Measurements from ENCODE around the gene CDNF. TPM values are rescaled to one million over a fixed set of nuclear protein-coding genes. Genes with fewer than 3 reads are reported as not detected.

CDNF gene
- total and polyA plus RNA-seq, 2 donors (not counting 3 experiments of a cell fraction or from before 2014, with no cell fraction given) = 0.40 to 0.58 TPM

DNA sequence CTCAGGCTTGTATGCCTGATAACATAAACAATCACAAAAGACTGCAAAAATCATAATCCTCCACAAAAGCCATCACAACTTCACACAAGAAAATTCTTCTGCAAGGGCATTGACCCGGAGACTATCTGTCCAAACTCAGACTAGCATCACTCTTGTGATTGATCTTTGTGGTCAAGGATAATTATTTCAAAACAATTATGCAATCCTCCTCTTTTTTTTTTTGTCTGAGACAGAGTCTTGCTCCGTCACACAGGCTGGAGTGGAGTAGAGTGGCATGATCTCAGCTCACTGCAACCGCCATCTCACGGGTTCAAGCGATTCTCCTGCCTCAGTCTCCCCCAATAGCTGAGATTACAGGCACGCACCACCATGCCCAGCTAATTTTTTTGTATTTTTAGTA is 22.2 kb downstream of the CDNF start:
- H3K4me1 ChIP-seq (ENCODE audit: control insufficient read depth, extremely low read depth, insufficient read depth, low read length) = peaks cover 12% of the 10 kb centered on the region
- H3K9ac ChIP-seq (replicated peaks; ENCODE audit: extremely low read depth, insufficient read depth, low read length) = no peak overlapping the region
- POLR2A ChIA-PET = interaction anchor here (0.7 kb wide), 1 partner anchor 238 kb away, joined by 4 read pairs; no protein-coding TSS in a partner anchor
- H4K20me1 ChIP-seq (replicated peaks; ENCODE audit: control insufficient read depth, extremely low read depth, insufficient read depth, low read length) = no peaks in the 10 kb centered on the region
- H3K4me2 ChIP-seq (ENCODE audit: insufficient read depth, low read length) = no peak overlapping the region
- TF ChIP-seq MAX (IDR thresholded peaks at IDR 0.05; ENCODE audit: insufficient read depth, insufficient read length) (no peak), POLR2A (IDR thresholded peaks at IDR 0.05; ENCODE audit: low read depth, low read length) (no peak), FOS (IDR thresholded peaks at IDR 0.05; ENCODE audit: borderline replicate concordance, insufficient read depth, low read length) (no peak), MYC (IDR thresholded peaks at IDR 0.05; ENCODE audit: low read depth, low read length) (no peak), JUN (IDR thresholded peaks at IDR 0.05; ENCODE audit: borderline replicate concordance, insufficient read depth, insufficient read length, low read depth) (no peak), POLR2AphosphoS5 (IDR thresholded peaks at IDR 0.05; ENCODE audit: insufficient read depth, low read depth, low read length) (no peak), GATA2 (IDR thresholded peaks at IDR 0.05; ENCODE audit: insufficient read depth, insufficient read length, low read depth, low read length) (no peak), EZH2 (IDR thresholded peaks at IDR 0.05; ENCODE audit: borderline replicate concordance, low read depth, low read length, severe bottlenecking) (no peak)
- TF ChIP-seq, protein P1, sequence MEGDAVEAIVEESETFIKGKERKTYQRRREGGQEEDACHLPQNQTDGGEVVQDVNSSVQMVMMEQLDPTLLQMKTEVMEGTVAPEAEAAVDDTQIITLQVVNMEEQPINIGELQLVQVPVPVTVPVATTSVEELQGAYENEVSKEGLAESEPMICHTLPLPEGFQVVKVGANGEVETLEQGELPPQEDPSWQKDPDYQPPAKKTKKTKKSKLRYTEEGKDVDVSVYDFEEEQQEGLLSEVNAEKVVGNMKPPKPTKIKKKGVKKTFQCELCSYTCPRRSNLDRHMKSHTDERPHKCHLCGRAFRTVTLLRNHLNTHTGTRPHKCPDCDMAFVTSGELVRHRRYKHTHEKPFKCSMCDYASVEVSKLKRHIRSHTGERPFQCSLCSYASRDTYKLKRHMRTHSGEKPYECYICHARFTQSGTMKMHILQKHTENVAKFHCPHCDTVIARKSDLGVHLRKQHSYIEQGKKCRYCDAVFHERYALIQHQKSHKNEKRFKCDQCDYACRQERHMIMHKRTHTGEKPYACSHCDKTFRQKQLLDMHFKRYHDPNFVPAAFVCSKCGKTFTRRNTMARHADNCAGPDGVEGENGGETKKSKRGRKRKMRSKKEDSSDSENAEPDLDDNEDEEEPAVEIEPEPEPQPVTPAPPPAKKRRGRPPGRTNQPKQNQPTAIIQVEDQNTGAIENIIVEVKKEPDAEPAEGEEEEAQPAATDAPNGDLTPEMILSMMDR (IDR thresholded peaks at IDR 0.05; ENCODE audit: extremely low read depth in 1 of 2, insufficient read depth in 1 of 2, low read depth in 1 of 2, low read length in 2 of 2) = no peak
- intact Hi-C loops (cut with micrococcal nuclease) (no loop called here), dilution Hi-C loops (cut with MboI; ENCODE audit: extremely low pct_ligation_motif_present, low sequenced_read_pairs) (no loop called here)
- no peak for FAIRE-seq
- BruUV-seq (replicated peaks) = no TSS peak
- CTCF ChIA-PET = no interaction called here
- H3K79me2 ChIP-seq (ENCODE audit: control insufficient read depth, insufficient read depth, low read length) = no peaks in the 10 kb centered on the region
- H3K27ac ChIP-seq (ENCODE audit: insufficient read depth, low read depth, low read length) = no peak overlapping the region
- no peak overlapping the region for H2AFZ ChIP-seq (ENCODE audit: low read depth, low read length)
- H3K36me3 ChIP-seq (ENCODE audit: control insufficient read depth in 2 of 2, extremely low read depth in 1 of 2, insufficient read depth in 2 of 2, low read length in 2 of 2) = no peaks in the 10 kb centered on the region
- DNase-seq (ENCODE audit: low read depth, low spot score) = no peak
- H3K9me1 ChIP-seq (replicated peaks; ENCODE audit: control insufficient read depth, extremely low read depth, insufficient read depth, low read length) = no peaks in the 10 kb centered on the region
- no peak overlapping the region for H3K4me3 ChIP-seq (replicated peaks in 1 of 3; ENCODE audit: insufficient read depth in 1 of 3, low read depth in 1 of 3, low read length in 3 of 3)
- H3K27me3 ChIP-seq (ENCODE audit: control insufficient read depth in 2 of 2, insufficient read depth in 2 of 2, low read length in 2 of 2) = no peaks in the 10 kb centered on the region
- H3K9me3 ChIP-seq (replicated peaks; ENCODE audit: control insufficient read depth, insufficient read depth, low read length) = no peaks in the 10 kb centered on the region
